GM23248 (cell line): ENCODE data around the gene GAS2L1.

Experiments used
- EZH2 ChIP-seq: fragments of 200-600 bp; sonication (generic); IDR thresholded peaks from 2 replicates; pipeline ENCODE4 v1.6.1; 2018; ENCODE audit warnings: antibody characterized with exemption, mild to moderate bottlenecking; ENCODE audit not compliant: insufficient read depth, poor library complexity, severe bottlenecking
- EZH2phosphoT487 ChIP-seq: fragments of 200-600 bp; sonication (generic); IDR thresholded peaks from 2 replicates; pipeline ENCODE4 v1.6.1; 2018; ENCODE audit warnings: antibody characterized with exemption, moderate library complexity, mild to moderate bottlenecking, low read depth; ENCODE audit not compliant: insufficient read depth

GRCh38 chr22:29329581-29329980 is 23.1 kb downstream of the GAS2L1 start:
- TF ChIP-seq EZH2 (no peak), EZH2phosphoT487 (no peak)
